ENCODE data around the gene CHSY3.

The CHSY3 gene

DNA sequence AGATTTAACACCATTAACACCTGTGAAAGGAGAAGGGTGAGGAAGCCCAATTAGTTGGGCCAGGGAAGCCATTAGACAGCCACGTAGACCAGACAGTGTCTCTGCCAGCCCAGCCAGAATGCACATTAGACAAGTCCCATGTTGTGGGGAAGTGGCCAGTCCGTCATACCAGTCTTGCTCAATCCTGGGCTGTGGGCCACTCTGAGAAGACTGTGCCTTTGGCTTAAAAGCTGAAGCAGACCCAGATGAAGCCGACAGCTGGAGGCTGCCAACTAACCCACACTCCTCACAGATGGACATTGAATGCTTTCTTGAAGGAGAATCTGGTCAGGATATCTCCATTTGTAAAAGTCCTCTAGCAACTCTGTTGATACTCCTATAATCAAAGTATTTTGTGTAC, 128.5 kb downstream of the CHSY3 start:
- DNase-seq: no peak

DNA sequence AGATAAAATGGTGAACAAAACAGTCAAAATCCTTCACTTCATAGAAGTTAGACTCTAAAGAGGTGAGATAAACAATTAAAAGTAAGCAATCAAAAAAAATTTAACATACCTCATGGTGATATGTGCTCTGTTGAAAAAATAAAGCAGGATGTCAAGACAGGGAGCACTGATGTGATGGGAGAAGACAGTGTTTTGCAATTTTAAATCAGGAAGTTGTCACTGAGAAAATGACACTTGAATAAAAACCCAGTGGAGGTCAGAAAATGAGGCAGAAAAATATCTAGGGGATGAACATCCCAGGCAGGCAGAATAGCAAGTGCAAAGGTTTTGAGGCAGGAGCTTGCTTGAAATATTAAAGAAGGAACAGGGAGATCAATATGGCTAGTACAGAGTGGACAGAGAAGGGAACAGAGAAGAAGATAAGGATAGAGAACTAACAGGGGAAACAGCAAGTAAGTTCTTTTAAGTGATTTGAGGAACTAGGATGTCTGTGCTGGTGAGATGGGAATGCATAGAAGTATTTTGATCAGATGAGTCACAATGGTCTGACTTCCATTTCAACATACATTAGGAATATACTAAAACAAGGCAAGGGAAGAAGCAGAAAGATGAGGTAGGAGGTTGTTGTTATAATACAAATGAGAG, 130.4 kb downstream of the CHSY3 start:
- DNase-seq: peak; percentile 75

- no peak for DNase-seq
These were observed 131.1 kb downstream of the CHSY3 start for GRCh38 chr5:130035388-130035787.

- DNase-seq: no peak
These were observed 133.6 kb downstream of the CHSY3 start for GRCh38 chr5:130037905-130038304.

DNA sequence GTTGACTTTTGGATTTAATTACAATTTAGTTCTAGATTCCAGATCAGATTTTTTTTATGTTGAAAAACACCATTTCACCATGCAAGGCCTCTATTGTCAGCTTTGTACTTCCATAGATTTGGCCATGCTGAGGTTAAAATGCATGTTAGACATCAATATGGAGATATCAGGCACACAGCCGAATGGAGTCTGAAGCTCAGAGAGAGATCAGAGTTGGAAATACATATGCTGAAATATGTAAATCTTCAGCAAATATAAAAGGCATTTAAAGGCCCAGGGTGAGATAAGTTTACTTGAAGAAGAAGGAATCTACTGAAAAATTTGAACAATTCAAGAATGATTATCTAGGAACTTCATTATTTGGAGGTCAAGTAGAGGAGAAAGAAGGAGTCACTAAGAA, 139.6 kb downstream of the CHSY3 start:
- no peak for DNase-seq

GRCh38 chr5:130045334-130045733, 141.1 kb downstream of the CHSY3 start:
- DNase-seq: peak; percentile 57

DNA sequence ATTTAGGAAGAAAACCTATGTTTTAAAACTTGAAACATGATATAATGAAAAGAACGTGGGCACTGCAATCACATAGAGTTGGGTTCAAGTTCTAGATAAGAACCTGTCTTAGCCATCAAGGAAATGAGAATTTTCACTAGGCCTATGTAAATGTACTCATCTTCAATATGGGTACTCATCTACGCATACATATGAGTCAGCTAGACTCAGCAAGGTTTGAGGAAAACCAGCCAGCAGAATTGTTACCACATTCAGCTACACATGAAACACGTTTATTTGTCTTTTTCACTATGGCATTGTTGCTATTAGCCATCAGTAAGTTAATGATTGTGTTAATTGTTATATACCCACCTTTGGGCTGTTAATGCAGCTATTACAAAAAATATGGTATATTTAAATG, 146.3 kb downstream of the CHSY3 start:
- no peak for DNase-seq

GRCh38 chr5:130052752-130053151, 148.5 kb downstream of the CHSY3 start:
- DNase-seq: no peak

GRCh38 chr5:130055572-130055971, 151.3 kb downstream of the CHSY3 start:
- no peak for DNase-seq

DNA sequence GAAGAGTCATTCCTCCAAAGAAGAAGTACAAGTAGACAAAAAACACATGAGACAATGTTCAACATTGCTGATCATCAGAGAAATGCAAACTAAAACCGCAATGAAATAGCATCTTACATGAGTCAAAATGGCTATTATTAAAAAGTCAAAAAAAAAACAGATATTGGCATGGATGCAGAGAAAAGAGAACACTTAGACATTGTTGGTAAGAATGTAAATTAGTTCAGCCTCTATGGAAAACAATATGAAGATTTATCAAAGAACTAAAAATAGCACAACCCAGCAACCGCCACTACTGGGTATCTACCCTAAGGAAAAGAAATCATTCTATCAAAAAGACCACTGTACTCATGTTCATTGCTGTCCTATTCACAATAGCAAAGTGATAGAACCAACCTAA, 157.5 kb downstream of the CHSY3 start:
- no peak for DNase-seq

DNA sequence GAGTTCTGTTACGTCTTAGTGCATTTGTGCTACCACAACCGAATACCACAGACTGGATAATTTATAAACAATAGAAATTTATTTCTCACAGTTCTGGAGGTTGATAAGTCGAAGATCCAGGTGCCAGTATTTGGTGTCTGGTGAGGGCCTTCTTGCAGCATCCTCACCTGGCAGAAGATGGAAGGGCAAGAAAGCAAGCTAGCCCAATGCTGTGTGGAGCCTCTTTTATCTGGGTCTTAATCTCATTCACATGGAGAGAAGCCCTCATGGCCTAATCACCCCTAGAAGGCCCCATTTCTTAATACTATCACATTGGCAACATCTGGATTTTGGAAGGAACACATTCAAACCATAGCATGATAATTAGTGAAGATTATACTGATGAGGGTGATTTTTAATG, 159.3 kb downstream of the CHSY3 start:
- no peak for DNase-seq

DNA sequence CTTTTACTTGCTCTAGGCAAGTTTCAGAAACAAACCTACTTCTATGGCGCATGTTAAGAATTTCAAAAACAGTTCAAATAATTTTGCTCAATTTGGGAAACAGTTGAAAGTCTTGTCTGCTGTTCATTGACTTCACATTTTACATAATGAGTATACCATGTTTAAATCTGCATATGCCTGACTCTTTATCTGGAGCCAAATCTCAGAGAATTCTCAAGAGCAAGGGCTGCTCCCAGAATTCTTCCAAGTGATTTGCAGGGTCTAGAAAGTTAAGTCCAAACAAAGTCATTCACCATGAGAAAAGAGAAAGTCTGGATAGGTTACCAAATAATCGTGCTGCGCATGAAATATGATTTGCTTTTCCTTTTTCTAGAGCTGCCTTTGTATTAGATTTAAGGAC, 160.2 kb downstream of the CHSY3 start:
- DNase-seq: no peak

GRCh38 chr5:130065617-130066016, 161.4 kb downstream of the CHSY3 start:
- DNase-seq: no peak

GRCh38 chr5:130066644-130067043, 162.4 kb downstream of the CHSY3 start:
- DNase-seq: peak; percentile 68

DNA sequence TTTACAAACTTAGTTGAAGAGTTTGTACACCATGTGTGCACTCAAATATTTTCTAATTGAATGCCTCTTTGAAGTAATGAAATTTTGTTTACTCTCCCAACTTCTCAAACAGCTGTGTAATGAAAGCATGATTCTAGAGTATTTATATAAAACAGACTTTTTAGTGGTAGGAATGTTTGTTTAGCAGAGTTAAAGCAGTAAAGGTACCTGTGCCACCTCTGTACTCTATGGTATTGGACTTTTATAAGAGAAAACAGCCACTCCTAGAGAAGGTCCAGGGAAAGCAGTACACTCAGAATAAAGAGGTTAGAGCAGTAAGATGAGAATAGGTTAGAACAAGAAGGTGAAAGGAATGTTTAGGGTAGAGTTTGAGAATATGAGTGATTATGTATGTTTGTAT, 163.1 kb downstream of the CHSY3 start:
- DNase-seq: no peak

DNA sequence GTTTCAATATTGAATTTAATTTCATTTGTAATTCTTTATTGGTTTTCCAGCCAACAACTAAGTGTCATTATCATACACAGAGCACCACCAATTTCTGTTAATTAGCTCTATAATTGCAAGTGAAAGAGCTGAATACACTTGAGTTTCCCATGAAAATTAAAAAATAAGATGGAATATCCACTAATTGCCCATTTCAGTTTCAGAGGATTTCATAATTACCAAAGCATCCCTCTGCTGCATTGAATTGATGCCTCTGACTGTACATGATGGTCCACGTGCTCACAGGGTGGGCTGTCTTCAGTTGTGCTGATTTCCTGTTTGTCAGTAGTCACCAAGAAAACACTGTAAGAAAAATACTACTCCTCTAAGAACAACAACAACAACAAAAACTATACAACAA, 163.8 kb downstream of the CHSY3 start:
- DNase-seq: no peak

DNA sequence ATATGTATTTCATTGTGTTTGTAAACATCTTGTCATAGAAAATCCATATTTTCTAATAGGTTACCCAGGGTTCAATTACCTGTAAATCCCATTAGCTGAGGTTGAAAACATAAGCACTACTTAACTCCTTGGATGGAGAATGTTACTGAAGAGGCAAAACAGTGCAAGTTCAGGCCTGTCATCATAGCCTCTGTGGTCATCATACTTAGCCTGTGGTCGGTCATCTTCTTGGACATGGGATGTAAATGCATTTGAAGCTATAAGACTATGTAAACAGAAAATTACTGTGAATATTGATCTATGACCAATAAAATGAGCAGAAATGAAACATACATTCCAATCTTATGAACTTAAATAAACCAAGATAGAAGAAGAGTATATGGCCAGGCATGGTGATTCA, 164.7 kb downstream of the CHSY3 start:
- DNase-seq: peak; percentile 4

- DNase-seq: no peak
These were observed 170.6 kb downstream of the CHSY3 start for GRCh38 chr5:130074820-130075219.

DNA sequence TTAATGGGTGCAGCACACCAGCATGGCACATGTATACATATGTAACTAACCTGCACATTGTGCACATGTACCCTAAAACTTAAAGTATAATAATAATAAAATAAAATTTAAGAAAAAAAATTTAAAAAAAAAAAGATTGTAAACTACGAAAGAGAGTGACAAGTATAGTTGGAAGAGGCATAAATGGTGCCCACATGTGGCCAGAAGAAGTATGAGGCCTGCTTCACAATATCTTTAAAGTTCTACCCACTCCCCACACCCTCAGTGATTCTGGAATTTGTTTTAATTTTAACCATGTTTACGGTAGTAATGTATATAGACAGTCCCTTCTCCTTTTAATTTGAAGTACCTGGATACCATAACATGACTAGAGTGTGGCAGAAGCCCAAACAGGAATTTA, 172.7 kb downstream of the CHSY3 start:
- DNase-seq: no peak

DNA sequence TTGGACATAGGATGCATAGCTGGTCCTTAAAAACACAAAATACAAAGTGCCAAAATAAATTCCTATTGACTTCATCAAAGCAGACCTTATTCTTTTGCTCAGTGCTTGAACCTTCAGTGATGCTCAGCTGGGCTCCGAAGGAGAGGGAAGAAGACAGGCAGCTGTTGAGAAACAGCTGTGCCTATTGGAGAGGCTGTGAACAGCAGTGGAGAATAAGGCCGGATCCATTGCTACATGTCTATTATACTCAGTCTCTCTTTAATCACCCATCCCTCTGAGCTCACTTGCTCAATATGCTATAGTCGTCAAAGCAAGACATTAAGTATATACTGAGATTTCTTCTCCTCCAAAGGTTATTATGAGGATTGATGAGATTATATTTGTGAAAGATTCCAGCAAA, 174.4 kb downstream of the CHSY3 start:
- DNase-seq: no peak

GRCh38 chr5:130090569-130091270, 186.5 kb downstream of the CHSY3 start:
- no peak for DNase-seq

DNA sequence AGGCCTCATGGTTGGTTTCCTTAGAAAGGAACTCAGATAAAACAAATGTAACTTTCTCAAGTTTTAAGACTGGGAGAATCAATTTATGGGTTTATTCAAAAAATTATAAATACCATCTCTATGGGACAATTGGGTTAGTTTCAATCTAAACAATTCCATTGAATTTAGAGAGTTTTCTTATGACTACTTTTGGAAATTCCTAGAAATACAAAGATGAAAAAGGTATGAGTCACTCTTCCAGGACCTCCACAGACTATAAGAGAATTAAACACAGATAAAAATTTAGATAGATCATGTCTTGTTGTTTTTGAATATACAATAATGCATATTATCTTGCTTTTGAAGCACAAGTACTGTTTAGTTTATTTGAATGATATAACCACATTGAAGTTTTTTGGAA, 188.7 kb downstream of the CHSY3 start:
- peak; percentile 48 for DNase-seq

DNA sequence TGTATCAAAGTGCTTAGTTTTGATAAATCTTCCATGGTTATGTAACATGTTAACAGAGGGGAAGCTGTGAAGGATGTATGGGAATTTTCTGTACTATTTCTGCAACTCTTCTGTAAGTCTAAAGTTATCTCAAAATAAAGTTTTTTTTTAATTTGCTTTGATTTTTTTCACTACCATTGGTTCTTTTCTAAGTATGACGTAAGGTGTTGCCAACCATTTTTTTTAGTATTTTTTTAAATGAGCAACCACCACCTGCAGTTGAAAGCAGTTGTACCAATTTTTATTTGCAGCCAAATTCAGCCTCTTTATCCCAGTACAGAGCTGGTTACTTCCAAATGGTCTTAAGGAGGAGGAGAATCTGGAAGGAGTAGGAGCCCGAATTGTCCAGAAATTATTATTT, 192.2 kb downstream of the CHSY3 start:
- no peak for DNase-seq

DNA sequence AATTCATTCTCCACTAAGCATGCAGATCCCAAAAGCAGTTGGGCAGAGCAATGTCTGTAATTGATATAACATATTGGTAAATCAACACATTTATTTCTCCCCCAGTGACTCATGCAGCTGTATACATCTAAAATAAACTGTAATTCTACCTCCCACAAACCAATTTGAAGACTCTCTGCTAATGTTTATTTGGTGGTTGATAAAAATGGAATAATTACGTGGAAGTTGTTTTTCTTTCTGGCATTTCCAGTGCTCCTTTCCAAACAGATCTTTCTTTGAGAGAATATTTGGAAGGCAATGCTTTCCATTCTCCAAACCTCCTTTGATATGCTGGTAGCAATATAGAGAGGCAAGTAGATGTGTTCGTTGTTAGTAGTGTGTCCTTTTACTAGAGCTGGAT, 194.7 kb downstream of the CHSY3 start:
- DNase-seq: no peak

GRCh38 chr5:130102375-130102774, 198.1 kb downstream of the CHSY3 start:
- DNase-seq: no peak
